Posterior vena cava (tissue), 2 donors: ENCODE results near the gene ECHS1. TPM values are rescaled to one million over a fixed set of nuclear protein-coding genes. Genes with fewer than 3 reads are reported as not detected.
"Not testable (repeated sequence)": the region's sequence is repeated elsewhere in the genome, so short reads cannot be mapped to it uniquely, and the experiment has no call there.

Experiments used
- DNase-seq: peaks from one replicate; pipeline ENCODE4 v3.0.0-alpha.2; 2020; ENCODE audit warnings: low spot score
- intact Hi-C, 2 donors: fragments of 100-400 bp; cut with DNase I; formaldehyde crosslinking; loops; one replicate each; pipeline versions ENCODE4 v1.14.1 to v1.14.2; 2022 to 2023
- long read RNA-seq, 2 donors: library from polyadenylated mRNA; unstranded; transcript quantifications; one replicate each; pipeline ENCODE4 v2.0.0, GENCODE V29; 2020 to 2021
- total RNA-seq, 2 donors: library from RNA; stranded (reverse); fragmentation: NEBNext Ultra II Directional; extraction: Animal tissue kit (Norgen Biotek cat#: 25700); gene quantifications; one replicate each; pipeline ENCODE4 v1.2.1, GENCODE V29; 2021
- donor health status: DM: yes; HTN: yes; CAD: no.
- donor health status: DM: yes; HTN: yes; CAD: no.

ECHS1 gene
- 10 to 100 TPM; 38.8 to 47.3 TPM for total RNA-seq
- long read RNA-seq, donor 1, transcript ECHS1-201 (8 exons, 1,617 nt) = major isoform, 59 of 62 reads
- long read RNA-seq, donor 1, partial matches to known transcripts = 0 of 62 reads
- long read RNA-seq, donor 1, other reads (novel, unspliced or antisense) = 3 of 62 reads
- long read RNA-seq, donor 2, transcript ECHS1-201 (8 exons, 1,617 nt) = major isoform, 352 of 372 reads
- long read RNA-seq, donor 2, partial matches to known transcripts = 9 of 372 reads
- long read RNA-seq, donor 2, other reads (novel, unspliced or antisense) = 11 of 372 reads

DNA sequence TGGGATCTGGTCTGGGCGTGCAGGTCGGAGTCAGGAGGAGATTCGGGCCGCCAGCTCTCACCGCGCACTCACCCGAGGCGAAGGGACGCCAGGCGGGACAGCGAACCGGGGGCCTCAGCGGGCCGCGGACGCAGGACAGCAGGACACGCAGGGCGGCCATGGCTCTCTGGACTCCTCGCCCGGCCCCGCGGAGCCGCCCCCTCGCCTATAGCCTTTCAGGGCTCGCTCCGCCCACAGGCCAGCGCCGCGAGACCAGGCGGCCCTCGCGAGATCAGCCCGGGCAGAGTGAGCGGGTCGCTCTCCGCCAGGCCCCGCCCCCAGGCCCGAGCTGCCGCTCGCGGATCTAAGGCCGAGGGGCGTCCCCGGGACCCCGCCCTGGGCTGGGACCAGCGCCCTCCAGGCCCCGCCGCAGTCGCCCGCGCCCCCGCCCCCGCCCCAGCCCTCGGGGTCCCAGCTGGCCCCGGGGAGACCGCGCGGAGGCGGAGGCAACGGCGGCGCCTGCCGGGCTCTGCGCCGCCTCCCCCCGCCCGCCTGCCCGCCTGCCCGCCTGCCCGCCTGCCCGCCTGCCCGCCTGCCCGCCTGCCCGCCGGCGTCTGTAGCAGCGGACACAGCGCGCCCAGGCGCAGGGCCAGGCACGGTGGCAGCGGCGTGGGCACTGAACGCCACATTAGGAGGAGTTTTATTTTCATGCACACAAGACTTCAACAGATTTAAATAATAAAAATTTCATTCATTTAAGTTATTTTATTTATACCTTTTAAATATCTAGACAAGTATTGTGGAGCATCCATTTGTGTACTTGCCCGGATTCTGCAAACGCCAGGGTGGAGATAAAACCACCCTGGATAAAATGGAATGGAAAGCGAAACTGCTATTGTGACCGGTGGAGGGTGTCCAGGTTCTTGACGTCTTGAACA lies at the start of gene ECHS1:
ECHS1 (minus strand) TSS at position 181 of the 917 bp plus-strand sequence; CDS start at position 160, 21 bp downstream.
- intact Hi-C loops = no loop called here
- peak; percentile 99 for DNase-seq

DNA sequence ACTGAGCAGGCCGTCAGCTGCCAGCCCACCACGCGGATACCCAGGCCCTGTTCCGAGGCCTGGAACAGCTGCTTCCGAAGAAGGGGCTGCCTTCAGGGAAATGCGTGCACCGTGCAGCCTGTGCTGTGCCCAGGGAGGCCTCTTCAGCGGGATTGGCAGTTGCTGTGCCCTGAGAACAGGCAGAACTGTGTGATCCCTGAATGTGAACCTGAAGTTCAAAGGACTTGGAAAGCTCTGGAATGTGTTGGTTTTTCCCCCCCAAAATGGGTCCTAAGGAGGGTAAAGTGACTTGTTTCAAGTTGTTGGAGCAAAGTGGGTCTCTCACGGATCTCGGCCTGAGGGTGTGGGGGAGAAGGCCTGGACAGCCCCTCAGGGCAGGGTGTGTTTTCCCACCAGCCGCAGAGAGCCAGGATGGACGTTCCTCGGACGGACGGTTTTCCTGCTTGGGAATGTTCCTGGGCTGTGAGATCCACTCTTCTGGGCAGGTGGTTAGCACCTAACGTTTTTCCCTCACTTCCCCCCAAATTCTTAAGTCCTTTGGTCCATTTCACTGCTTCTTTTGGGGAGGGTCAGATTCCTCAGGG lies 49.2 kb upstream of the ECHS1 start:
- DNase-seq = no peak

DNA sequence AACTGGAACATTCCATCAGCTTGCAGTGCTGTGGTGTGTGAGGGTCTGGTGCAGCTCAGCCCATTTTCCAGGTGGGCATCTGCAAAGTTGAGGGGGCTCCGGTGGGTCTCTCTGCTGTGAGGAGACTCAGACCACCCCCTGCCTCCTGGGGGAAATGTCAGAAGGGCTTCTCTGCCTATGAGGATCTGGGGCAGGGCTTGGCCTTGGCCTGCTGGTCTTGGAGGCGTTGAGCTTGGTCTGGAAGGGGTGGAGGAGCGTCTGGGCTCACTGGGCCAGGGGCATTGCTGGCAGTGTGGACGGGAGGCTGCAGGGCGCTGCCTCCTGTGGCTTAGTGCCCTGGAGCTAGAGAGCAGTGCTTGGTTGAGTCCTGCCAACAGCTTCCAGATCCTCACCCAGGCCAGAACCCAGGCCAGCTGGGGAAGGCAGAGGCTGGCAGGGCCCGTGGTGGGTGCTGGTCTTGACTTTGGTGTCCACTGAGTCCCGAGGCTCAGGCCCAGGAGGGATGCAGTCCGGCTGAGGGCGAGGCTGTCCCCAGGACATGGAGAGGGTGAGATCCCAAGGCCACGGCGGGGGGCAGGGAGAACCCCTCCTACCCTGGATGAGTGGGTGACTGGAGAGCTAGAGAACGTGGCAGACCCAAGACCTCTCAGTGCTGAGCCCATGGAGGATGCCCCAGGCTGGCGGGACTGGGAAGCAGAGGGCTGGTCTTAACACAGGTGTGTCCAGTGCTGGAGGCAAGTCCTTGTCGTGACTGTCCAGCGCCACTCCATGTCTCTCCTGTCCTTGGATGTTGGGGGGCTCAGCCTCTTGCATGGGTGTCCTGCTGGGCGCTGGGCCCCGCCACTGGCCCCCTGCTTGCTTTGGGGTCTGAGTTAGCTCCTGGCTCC lies 48.4 kb upstream of the ECHS1 start:
- peak; percentile 64 for DNase-seq
- intact Hi-C loops = no loop called here

More for the DNA sequence above, 49.2 kb upstream of the ECHS1 start:
- intact Hi-C loops = no loop called here

DNA sequence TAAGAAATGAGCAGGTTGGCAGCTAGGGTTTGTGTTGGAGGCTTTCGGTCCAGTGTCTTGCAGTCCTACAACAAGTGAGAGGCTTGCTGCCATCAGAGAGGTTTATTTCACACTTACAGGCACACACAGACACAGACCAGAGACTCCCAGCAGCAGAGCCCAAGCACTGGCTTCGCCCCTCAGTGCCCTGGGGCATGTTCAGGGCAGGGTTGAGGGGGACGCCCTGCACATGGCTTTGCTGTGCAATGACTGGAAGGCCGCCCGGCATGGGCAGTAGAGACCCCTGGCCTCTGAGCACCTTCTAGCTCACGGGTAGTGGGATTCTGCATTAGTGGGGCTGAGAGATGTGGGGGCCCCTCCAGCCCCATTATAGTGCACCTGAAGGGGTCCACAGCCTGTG lies 47.4 kb upstream of the ECHS1 start:
- DNase-seq = peak; percentile 68
- intact Hi-C loops = no loop called here

DNA sequence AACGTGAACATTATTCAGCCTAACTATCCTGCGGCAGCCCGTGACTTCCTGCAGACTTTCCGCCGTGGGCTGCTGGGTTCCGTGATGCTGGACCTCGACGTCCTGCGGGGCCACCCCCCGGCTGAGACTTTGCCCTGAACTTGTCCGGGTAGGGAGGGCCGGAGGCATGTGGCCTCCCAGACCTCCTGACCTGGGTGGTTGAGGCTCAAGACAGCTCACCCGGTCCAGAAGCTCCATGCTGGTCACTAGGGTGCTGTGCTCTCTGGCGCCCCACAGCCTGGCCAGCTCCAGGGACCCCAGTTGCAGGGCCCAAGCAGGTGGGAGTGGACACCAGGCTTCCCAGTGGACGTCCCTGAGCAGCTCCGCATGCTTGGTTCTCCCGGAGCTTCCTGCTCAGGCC lies 46.9 kb upstream of the ECHS1 start:
- intact Hi-C loops = no loop called here
- peak; percentile 69 for DNase-seq

DNA sequence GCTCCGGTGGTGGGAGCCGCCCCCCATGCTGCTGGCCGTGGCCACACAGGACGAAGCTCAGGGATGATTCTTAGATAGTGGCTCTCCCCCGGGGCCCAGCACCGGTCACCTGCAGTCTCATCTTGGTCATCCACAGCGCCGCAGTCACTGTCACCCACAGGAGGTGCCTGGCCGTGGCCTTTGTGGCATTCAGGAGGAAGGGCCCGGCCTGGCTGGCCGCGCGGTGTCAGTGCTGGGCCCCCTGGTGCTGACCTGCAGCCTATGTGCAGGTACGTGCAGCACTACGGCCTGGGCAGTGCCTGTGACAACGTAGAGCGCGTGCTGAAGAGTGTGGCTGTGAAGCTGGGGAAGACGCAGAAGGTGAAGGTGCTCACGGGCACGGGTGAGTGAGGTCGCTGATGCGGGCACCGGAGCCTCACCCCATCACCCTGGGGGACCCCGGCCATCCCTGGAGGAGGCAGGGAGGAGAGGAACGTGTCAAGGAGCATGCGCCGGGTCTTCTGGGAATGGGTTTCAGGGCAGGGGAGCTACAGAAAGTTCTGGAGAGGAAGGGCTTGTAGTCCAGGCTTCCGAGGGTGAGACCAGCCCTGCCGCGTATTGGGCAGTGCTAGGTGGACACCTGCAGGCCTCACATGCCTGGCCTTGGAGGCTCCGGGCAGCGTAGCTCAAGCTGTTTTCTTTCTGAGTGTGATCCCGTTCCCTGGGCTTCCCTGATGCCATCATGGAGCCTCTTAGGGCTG lies 46.2 kb upstream of the ECHS1 start:
- DNase-seq = peak; percentile 66
- intact Hi-C loops = no loop called here

DNA sequence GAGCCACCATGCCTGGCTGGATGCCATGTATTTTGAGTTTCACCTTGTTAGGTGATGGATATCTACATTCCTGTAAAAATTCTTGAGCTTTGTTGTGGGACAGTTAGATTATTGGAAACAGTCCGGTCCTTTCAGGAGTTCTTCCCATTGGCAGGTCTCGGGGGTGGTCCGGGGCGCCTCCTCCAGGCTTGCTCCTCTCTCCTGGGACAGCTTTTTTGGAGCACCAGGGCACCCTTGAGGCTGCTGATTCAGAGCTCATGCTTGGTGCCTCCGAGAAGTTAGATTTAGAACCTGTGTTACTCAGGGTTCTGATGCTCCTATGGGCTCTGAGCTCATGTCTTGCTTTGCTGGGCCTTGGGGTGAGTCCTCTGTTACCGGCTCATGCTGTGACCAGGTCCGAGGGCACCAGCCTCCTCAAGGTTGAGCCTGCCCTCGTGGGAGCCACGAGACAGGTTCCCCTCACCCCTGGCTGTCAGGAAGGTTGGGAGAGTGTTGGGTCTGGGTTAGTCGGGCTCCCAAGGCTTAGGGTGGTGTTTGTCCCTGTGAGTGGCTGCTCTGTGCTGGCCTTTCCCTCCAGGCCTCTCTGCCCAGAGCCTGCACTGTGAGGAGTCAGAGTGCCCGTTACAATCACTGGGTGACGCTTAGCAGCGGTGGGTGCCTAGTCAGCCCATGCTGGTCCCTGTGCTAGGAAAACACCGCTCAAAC lies 45.3 kb upstream of the ECHS1 start:
- intact Hi-C loops = no loop called here
- peak; percentile 72 for DNase-seq

DNA sequence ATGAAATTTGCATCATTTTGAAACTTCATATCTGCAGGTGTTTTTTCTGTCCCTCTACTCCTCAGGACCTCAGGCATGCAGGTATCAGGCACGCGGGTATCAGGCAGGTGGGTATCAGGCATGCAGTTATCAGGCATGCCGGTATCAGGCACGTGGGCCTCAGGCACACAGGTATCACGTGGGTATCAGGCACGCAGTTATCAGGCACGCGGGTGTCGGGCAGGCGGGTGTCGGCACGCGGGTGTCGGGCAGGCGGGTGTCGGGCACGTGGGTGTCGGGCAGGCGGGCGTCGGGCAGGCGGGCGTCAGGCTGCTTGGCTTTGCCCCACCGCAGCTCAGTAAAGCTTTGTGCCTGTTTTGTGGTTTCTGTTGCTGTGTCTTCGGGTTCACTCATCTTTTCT lies 42.6 kb upstream of the ECHS1 start:
- intact Hi-C loops = no loop called here
- peak; percentile 71 for DNase-seq

DNA sequence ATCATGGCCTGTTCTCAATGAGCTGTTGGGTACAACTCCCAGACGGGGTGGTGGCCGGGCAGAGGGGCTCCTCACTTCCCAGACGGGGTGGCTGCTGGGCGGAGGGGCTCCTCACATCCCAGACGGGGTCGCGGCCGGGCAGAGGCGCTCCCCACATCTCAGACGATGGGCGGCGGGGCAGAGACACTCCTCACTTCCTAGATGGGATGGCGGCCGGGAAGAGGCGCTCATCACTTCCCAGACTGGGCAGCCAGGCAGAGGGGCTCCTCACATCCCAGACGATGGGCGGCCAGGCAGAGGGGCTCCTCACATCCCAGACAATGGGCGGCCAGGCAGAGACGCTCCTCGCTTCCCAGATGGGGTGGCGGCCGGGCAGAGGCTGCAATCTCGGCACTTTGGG lies 41.2 kb upstream of the ECHS1 start:
- intact Hi-C loops = not testable (repeated sequence)
- peak; percentile 74 for DNase-seq

DNA sequence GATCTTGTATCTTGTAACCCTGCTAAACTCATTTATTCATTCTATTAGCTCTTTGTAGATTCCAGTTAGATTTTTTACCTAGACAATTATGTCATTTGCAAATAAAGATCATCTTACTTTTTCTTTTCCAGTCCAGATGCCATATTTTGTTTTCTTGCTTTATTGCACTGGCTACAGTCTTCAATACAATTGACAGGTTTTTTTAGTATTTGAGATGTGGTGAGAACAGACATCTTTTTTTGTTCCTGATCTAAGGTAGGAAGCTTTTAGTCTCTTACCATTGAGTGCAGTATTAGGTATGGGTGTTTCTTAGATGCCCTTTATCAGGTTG lies 39.2 kb upstream of the ECHS1 start:
- intact Hi-C loops = no loop called here
- no peak for DNase-seq

DNA sequence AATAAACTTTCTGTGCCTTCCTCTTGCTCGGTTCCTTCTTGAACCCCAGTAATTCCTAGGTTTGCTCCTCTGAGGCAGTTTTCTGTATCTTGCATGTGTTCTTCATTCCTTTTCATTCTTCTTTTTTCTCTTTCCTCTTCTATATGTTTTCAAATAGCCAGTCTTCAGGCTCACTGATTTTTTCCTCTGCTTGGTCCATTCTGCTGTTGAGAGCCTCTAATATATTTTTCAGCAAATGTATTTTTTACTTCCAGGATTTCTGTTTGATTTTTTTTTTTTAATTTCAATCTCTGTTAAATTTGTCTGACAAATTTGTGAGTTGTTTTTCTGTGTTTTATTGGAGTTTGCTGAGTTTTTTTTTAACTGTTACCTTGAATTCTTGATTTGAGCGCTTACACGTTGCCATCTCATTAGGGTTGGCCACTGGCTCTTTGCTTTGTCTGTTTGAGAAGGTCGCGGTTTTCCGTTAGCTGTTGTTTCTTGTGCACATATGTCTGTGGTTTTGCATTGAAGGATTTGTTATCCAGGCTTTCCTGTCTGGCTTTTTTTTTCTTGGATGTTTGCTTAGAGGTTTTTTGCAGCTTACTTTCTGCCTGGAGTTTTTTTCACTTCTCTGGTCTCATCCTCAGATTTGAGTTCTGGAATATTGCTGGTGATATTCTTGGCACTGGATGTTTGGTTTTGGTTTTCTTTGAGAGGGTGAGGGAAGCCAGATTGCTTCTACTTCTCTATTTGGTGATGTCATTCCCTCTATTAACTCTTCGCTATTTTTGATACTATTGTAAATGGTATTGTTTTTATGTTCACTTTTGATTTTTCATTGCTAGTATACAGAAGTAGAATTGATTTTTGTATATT lies 38.6 kb upstream of the ECHS1 start:
- intact Hi-C loops = no loop called here
- no peak for DNase-seq

DNA sequence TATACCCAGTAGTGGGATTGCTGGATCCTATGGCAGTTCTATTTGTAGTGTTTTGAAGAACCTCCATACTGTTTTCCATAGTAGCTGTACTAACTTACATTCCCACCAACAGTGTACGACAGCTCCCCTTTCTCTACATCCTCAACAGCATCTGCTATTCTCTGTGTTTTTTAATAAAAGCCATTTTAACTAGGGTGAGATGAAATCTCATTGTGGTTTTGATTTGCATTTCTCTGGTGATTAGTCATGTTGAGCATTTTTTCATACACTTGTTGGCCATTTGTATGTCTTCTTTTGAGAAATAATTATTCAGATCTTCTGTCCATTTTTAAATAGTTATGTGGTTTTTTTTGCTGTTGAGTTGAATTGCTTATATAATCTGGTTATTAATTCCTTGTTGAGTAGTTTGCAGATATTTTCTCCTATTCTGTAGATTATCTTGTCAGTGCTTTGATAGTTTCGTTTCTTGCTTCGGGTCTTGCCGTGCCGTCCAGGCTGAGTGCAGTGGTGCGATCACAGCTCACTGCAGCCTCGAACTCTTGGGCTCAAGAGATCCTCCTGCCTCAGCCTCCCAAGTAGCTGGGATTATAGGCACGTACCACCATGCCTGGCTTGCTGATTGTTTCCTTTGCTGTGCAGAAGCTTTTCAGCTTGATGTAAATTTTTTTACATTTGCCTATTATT lies 32.8 kb upstream of the ECHS1 start:
- DNase-seq = peak; percentile 26
- intact Hi-C loops = no loop called here

DNA sequence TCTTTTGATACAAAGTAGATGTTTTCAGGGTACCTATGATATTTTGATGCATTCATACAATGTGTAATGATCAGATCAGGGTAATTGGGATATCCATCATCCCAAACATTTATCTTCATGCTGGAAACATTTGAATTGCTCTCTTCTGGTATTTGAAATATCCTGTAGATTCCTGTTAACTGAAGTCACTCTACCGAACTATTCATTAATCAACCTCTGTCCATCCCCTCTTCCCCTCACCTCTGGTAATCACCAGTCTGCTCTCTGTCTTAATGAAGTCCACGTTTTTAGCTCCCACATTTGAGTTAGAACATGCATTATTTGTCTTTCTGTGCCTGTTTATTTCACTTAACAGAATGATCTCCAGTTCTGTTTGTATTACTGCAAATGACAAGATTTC lies 32.1 kb upstream of the ECHS1 start:
- intact Hi-C loops = no loop called here
- no peak for DNase-seq

DNA sequence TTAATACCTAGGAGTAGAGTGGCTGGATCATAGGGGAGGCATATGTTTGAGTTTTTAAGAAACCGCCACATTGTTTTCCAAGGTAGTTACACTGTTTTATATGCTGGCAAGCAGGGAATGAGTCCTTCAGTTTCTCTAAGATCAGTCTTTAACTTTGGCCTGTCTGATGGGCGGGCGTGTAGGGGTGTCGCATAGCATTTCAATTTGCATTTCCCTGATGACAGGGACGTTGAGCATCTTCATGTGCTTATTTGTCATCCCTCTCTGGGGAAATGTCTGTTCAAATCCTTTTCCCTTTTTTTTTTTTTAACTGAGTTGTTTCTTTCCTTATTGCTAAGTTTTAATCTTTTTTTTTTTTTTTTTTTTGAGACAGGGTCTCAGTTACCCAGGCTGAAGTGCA lies 30.6 kb upstream of the ECHS1 start:
- intact Hi-C loops = no loop called here
- DNase-seq = no peak

DNA sequence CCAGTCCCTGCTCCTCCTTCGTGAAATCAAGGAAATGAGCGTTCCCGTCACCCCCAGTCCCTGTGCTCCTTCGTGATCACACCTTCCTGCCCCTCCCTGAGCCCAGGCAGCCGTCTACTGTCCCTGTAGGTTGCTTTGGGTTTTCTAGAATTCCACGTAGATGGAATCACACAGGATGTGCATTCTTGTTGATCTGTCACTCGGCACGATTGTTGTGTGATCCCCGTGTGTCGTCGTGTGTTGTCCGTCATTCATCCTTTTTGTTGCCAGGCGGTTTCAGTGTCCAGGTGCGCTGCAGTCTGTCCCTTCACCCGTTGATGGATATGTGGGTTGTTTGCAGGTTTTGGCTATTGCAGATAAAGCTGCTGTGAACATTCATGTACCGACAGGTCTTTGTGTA lies 30.2 kb upstream of the ECHS1 start:
- peak; percentile 12 for DNase-seq
- intact Hi-C loops = no loop called here

DNA sequence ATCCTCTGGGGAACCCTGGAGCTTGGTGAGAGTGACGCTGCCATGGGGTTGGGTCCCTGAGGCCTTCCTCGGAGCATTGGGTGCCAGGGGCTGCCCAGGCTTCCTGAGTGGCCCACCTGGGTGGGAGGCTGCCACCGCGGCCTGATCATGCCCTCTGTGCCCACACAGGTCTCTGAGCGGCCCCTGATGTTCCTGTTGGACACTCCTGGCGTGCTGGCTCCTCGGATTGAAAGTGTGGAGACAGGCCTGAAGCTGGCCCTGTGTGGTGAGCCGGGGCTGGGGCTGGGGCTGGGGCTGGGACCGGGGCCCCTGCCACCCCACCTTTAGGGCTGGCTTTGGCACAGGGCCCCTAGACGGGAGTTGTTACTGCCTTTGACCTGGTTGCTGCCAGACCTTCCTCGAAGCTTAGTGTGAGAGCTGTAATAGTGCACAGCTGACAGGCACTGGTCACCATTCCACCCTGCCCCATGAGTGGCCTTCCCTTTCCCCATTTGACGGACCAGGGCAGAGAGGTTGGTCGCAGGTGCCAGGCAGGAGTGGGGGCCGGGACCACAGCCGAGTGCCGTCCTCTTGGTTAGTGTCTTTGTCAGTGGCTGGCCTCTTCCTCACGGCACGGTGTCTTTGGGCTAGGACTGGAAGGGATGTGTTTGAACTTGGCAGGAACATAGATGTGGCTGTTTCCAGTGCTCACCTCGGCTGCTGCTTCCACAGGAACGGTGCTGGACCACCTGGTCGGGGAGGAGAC lies 29.0 kb upstream of the ECHS1 start:
- peak; percentile 69 for DNase-seq
- intact Hi-C loops = no loop called here
